ENCODE measurements around the gene ESRRG. TPM values are rescaled to one million over a fixed set of nuclear protein-coding genes. Genes with fewer than 3 reads are reported as not detected.

ESRRG gene
- total RNA-seq, 2 experiments from 2014 or later: not detected

DNA sequence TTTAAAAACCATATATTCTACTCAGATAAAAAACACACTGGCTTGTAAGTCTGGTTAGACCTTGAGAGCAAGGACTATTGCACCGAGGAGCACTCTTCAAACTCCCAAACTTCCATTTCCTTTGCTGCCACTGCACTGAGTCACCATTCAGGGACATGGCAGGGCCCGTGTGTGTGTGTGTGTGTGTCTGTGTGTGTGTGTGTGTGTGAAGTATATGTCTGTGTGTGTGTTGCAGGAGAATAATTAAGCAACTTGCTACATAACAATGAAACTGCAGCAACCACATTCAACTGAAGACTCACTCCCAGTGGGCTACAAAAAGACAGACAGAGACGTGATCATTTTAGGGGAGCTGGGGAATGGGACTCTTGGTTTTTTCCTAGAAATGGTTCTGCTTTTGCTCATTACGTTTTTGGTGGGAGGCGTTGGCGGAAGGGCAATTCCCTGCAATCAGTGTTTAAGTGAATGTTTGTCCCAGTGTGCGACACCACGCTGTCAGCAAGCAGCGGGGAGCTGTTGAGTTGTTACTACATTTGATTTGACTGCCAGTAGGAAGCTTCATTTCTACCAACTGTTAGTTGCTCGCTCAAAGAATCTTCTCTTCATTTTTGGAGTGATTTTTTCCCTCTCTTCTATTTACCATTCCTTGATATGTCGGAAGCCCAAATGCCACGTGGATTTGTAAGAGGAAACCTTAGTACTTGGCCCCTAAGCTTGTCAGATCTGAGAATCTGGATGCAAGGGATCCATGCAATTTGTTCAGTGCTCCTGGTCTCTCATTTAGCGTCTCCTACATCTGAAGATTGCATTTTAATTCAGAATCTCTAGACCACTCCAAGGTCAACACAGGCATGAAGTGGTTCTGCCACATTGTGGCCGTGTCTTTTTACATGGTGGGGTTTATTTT is 36.1 kb downstream of the ESRRG start:
- POLR2A ChIA-PET: no interaction called here
- no peak overlapping the region for H3K27ac Mint-ChIP-seq
- H3K27me3 Mint-ChIP-seq: no peaks in the 10 kb centered on the region
- DNase-seq (no peak), ATAC-seq (ENCODE audit: low read depth) (no peak)
- H3K4me3 Mint-ChIP-seq: no peak overlapping the region
- H3K36me3 Mint-ChIP-seq: no peaks in the 10 kb centered on the region
- H3K4me1 Mint-ChIP-seq: no peaks in the 10 kb centered on the region
- no peaks in the 10 kb centered on the region for H3K9me3 Mint-ChIP-seq

DNA sequence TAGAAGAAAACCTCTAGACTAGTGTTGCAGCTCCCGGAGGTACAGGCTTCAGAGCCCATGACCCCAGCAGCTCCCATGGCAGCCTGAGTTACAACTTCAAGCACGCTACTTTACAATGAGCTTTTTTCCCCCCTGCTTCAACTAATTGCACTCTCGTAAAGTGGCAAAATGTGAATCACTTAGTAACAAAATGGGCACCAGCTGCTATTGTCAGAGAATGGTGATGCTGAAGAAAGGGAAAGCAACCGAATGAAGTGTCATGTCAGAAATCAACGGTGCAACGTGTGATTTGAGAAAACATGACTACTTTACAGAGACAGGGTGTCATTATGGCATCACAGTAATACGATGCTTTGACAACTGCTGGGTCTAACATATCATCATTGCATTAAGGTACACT is 40.5 kb downstream of the ESRRG start:
- no peaks in the 10 kb centered on the region for H3K36me3 Mint-ChIP-seq
- H3K4me3 Mint-ChIP-seq: no peak overlapping the region
- H3K9me3 Mint-ChIP-seq: no peaks in the 10 kb centered on the region
- ATAC-seq (ENCODE audit: low read depth) (no peak), DNase-seq (no peak)
- H3K4me1 Mint-ChIP-seq: no peaks in the 10 kb centered on the region
- POLR2A ChIA-PET: no interaction called here
- H3K27ac Mint-ChIP-seq: no peak overlapping the region
- H3K27me3 Mint-ChIP-seq: no peaks in the 10 kb centered on the region

DNA sequence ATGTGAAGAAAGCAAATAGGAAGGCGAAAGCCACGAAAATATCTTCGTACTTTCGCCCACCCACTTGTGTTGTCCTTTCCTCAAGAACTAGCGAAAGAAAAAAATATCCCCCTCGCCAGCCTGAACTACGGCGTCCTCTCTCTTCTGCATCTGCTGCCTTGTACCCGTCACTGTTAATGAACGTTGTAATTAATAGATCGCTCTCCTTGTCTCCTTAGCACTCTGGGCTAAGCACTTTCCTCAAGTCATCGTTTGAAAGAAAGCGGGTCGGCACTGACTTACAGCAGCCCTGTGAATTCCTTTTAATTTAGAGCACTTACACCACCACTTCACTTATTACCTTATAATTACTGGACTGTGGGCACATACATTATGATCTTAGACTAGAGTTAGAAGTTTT is 44.1 kb downstream of the ESRRG start:
- Mint-ChIP-seq H3K36me3 (no peaks in the 10 kb centered on the region), H3K4me1 (no peaks in the 10 kb centered on the region), H3K4me3 (no peak overlapping the region), H3K9me3 (no peaks in the 10 kb centered on the region), H3K27ac (no peak overlapping the region), H3K27me3 (no peaks in the 10 kb centered on the region)
- DNase-seq (no peak), ATAC-seq (ENCODE audit: low read depth) (no peak)
- POLR2A ChIA-PET: no interaction called here

DNA sequence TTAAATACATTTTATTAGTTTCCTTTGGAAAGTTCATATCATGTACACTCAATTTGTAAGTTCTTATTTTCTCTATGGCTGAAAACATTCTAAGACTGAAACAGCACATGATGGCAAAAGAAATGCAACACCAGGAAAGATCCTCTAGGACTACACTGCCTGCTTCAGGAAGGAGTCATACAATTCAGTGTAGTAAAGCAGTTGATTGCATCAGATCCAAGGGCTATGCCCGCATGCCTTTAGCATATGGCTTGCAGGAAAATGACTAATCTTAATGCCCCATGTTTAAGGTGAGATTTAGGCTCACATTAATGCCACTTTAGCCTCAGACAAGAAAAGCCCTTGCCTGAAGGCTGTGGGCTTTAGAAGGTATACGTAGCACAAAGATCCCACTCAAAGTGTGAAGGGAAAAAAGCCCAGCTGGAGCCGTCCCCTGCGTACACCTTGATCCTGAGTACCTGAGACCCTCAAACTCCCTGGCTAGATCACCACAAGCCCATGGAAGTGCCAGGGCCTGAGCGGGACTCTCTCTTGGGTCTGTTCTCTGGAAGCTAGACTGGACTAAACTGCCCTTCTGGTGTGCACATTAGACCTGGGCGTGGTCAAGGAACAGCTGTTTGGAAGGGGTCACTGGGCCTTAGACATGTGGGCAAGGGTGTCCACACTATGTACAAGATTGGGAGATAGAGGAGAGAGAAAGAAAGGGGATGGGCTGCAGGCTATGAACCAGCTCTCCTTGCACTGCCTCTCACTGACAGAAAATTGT is 52.9 kb downstream of the ESRRG start:
- H3K4me1 Mint-ChIP-seq: no peaks in the 10 kb centered on the region
- POLR2A ChIA-PET: no interaction called here
- H3K4me3 Mint-ChIP-seq: no peak overlapping the region
- no peaks in the 10 kb centered on the region for H3K9me3 Mint-ChIP-seq
- ATAC-seq (ENCODE audit: low read depth) (no peak), DNase-seq (no peak)
- no peaks in the 10 kb centered on the region for H3K27me3 Mint-ChIP-seq
- H3K36me3 Mint-ChIP-seq: no peaks in the 10 kb centered on the region
- no peak overlapping the region for H3K27ac Mint-ChIP-seq

DNA sequence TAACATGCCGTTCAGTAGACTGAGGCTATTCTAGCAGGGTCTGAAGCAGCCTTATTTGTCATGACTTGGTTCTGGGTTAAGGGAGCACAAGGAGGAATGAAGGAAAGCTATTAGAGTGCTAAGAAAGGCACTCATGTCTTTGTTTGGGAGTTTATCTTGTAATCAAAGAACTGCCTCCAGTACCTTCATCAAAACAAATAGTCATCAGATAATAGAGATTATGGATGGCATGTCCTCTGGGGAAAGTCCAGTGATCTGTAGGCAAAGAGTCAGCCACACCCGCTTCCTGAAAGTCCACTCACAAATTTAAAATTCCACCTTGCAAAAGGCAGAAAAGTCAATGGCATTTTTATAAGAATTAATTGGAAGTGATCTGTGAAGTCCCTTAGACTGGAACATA is 56.8 kb downstream of the ESRRG start:
- no peaks in the 10 kb centered on the region for H3K9me3 Mint-ChIP-seq
- ATAC-seq (ENCODE audit: low read depth): no peak

DNA sequence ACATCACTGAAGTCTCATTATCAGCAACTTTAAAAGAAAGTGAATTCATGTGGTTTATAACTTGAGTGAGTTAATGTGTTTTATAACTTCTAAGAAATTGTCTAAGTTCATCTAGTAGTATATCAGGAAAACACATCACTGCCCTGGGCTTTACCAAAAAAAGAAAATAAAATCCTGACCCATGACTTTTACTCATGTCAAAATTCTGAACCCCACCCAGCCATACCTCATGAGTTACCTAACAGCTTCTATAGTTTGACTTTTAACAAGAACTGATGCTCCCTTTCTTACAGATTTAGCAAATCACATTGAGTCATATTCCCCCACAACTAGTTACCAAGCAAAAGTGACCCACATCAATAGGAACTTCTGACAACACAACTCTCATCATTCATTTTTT is 57.4 kb downstream of the ESRRG start:
- DNase-seq (no peak), ATAC-seq (ENCODE audit: low read depth) (no peak)
- Mint-ChIP-seq H3K9me3 (no peaks in the 10 kb centered on the region), H3K27me3 (no peaks in the 10 kb centered on the region), H3K36me3 (no peaks in the 10 kb centered on the region), H3K4me1 (no peaks in the 10 kb centered on the region), H3K27ac (no peak overlapping the region), H3K4me3 (no peak overlapping the region)
- POLR2A ChIA-PET: no interaction called here

More for the DNA sequence above, 56.8 kb downstream of the ESRRG start:
- H3K4me1 Mint-ChIP-seq: no peaks in the 10 kb centered on the region
- no peak overlapping the region for H3K27ac Mint-ChIP-seq
- no peaks in the 10 kb centered on the region for H3K27me3 Mint-ChIP-seq
- no peaks in the 10 kb centered on the region for H3K36me3 Mint-ChIP-seq
- POLR2A ChIA-PET: no interaction called here
- no peak for DNase-seq
- no peak overlapping the region for H3K4me3 Mint-ChIP-seq

DNA sequence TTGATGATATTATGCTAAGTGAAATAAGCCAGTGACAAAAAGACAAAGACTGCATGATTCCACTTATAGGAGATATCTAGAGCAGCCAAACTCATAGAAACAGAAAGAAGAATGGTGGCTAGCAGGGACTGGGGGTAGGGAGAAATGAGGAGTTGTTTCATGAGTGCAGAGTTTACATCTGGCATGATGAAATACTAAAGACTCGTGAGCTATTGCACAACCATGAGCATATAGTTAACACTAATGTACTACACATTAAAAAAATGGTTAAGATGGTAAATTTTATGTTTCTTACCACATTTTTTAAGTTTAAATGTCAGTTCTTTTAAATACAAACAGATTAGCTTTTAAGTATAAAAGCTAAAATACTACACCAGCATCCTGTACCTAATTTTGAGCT is 57.8 kb downstream of the ESRRG start:
- Mint-ChIP-seq H3K4me3 (no peak overlapping the region), H3K27ac (no peak overlapping the region), H3K27me3 (no peaks in the 10 kb centered on the region), H3K36me3 (no peaks in the 10 kb centered on the region), H3K9me3 (no peaks in the 10 kb centered on the region), H3K4me1 (no peaks in the 10 kb centered on the region)
- ATAC-seq (ENCODE audit: low read depth) (no peak), DNase-seq (no peak)
- POLR2A ChIA-PET: no interaction called here

DNA sequence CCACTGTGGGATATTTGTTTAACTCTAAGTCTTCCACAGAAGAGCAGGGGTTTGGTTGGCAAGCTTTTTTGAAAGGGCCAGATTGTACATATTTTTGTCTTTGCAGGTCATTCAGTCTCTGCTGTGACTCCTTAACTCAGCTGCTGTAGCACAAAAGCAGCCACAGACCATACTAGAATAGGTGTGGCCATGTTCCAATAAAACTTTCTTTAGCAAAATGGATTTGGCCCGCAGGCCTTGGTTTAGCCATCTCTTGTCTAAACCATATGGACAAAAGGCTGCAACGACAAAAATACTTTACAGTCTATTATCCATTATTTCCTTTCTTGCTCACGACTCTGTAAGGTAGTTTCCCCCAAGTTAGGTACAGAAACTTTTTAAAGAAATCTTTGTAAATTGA is 60.5 kb downstream of the ESRRG start:
- ATAC-seq (ENCODE audit: low read depth): no peak
- Mint-ChIP-seq H3K36me3 (no peaks in the 10 kb centered on the region), H3K4me1 (no peaks in the 10 kb centered on the region), H3K27ac (no peak overlapping the region), H3K9me3 (peaks cover 2% of the 10 kb centered on the region), H3K4me3 (no peak overlapping the region), H3K27me3 (no peaks in the 10 kb centered on the region)
- POLR2A ChIA-PET: no interaction called here
- DNase-seq: no peak

DNA sequence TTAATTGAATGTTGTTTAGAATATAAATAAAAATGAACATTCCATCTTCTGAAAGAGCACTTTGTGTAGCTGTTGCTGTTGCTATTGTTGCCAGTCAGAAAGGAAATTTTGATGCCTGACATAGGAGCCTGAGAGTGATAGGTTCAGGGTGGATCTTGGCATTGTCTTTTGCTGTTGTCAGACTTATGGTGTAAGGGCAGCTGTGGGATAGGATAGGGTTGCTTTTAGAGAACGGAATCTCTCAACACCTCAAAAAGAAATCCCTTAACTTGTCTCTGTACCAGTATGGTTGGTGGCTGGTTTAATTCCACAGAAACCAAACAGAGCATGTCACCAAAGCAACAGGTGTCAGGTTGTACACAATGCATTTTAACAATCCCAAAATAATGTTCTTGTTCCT is 62.7 kb downstream of the ESRRG start:
- POLR2A ChIA-PET: no interaction called here
- no peak for ATAC-seq (ENCODE audit: low read depth)
- no peak for DNase-seq
- Mint-ChIP-seq H3K27me3 (no peaks in the 10 kb centered on the region), H3K9me3 (peaks cover 2% of the 10 kb centered on the region), H3K4me1 (no peaks in the 10 kb centered on the region), H3K27ac (no peak overlapping the region), H3K4me3 (no peak overlapping the region), H3K36me3 (no peaks in the 10 kb centered on the region)

DNA sequence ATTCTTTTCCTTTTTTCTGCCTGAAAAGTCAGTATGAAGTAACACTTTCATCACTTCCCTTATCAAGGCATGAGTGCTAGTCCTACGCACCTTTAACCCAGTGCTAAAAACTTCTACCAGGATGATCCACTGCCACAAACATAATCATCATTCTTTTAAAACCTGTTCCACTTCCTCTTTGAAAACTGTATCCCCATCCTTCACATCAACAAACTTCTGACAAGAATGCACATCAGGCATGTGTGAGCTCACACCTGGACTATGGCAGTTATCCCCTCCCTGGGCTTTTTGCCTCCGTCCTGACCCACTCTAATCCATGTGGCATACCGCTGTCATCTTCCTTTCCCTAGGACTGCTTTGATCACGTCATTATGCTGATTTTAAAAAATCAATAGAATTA is 70.2 kb downstream of the ESRRG start:
- no peak for DNase-seq
- no peaks in the 10 kb centered on the region for H3K9me3 Mint-ChIP-seq
- H3K4me1 Mint-ChIP-seq: no peaks in the 10 kb centered on the region
- no peak overlapping the region for H3K4me3 Mint-ChIP-seq
- no peak for ATAC-seq (ENCODE audit: low read depth)
- POLR2A ChIA-PET: no interaction called here
- no peaks in the 10 kb centered on the region for H3K27me3 Mint-ChIP-seq
- no peaks in the 10 kb centered on the region for H3K36me3 Mint-ChIP-seq
- H3K27ac Mint-ChIP-seq: no peak overlapping the region

DNA sequence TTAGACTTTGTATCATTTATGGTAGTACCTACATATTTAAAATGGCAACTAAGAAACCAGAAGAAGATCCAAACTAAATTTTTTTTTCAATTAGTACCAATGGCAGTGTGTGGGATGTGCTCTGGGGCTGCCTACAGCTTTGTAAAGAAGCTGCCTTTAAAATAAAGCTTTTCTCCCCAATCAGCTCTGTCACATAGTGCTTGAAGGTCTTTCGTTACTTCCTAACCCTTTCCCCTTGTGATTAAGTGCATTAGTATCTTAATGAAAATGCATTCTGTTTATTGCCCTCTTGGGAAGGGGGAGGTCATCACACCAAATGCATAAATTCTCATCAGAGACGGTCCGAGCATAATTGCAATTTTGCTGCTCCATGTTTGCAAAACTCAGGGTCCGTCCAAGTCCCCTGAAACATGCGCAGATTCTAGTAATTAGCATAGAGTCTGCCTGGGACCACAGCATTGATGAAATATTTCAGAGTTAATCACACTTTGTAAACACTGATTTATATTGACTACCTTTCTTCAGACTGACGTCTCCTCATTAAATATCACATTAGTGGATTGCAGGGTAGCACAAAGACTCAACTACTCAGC is 71.3 kb downstream of the ESRRG start:
- no peaks in the 10 kb centered on the region for H3K36me3 Mint-ChIP-seq
- POLR2A ChIA-PET: no interaction called here
- H3K27ac Mint-ChIP-seq: no peak overlapping the region
- H3K27me3 Mint-ChIP-seq: no peaks in the 10 kb centered on the region
- no peaks in the 10 kb centered on the region for H3K9me3 Mint-ChIP-seq
- no peak overlapping the region for H3K4me3 Mint-ChIP-seq
- H3K4me1 Mint-ChIP-seq: no peaks in the 10 kb centered on the region
- DNase-seq (no peak), ATAC-seq (ENCODE audit: low read depth) (no peak)

DNA sequence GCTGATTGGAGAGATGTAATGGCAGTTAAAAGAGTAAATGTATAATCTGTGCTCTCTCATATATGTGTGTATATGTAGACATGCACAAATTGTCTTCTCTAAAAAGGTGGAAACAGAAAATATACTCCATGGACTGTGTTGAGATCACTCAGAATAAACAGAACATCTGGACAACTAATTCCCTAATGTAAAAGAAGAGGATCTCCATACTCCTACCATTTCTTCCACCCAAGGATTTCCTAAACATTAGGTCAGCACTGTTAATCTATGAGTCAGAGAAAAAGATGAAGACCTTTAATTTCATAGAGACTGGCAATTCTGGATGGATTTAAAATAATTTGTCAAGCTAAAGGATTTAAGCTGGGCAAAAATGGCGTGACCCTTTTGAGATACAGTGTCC is 80.1 kb downstream of the ESRRG start:
- Mint-ChIP-seq H3K4me1 (no peaks in the 10 kb centered on the region), H3K9me3 (no peaks in the 10 kb centered on the region), H3K27me3 (no peaks in the 10 kb centered on the region), H3K36me3 (no peaks in the 10 kb centered on the region), H3K27ac (no peak overlapping the region), H3K4me3 (no peak overlapping the region)
- POLR2A ChIA-PET: no interaction called here
- ATAC-seq (ENCODE audit: low read depth) (no peak), DNase-seq (no peak)

DNA sequence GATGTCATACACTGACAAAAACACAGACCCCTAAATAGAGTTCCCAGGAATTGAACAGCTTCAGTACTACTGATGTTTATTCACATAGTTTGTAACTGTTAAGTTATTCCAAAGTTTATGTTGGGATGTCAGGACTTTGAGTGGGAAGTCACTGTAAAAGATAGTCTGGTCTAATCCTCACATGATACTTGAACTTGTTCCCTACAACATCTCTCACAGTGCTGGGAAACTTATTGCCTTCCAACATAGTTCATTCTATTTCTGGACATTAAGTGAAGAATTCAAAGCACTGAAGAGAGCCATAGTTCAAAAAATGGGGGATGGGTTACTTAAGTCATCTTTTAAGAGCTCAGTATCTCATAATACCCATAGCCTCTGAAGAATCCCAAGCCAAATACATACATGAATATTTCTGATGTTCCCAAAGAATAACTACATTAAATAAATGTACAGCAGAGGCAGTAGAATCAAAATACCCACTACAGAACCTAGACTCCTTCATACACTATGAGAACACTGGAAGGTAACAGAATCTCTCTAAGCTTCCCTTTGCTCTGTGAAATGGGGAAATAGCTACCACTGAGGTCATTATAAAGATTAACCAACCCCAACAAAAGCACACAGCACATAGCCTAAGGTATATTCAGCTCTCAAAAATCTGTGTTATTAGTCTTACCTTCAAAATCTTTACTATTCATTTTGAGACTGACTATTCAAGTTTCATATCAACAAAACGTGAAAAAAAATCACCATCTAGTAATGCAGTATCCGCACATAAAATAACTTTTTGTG is 81.4 kb downstream of the ESRRG start:
- ATAC-seq (ENCODE audit: low read depth) (no peak), DNase-seq (no peak)
- POLR2A ChIA-PET: no interaction called here
- H3K4me1 Mint-ChIP-seq: no peaks in the 10 kb centered on the region
- no peak overlapping the region for H3K27ac Mint-ChIP-seq
- no peak overlapping the region for H3K4me3 Mint-ChIP-seq
- H3K36me3 Mint-ChIP-seq: no peaks in the 10 kb centered on the region
- no peaks in the 10 kb centered on the region for H3K9me3 Mint-ChIP-seq
- H3K27me3 Mint-ChIP-seq: no peaks in the 10 kb centered on the region
